Ramos (cell line): ENCODE data around the gene FAM153A.
"Not testable (repeated sequence)": the region's sequence is repeated elsewhere in the genome, so short reads cannot be mapped to it uniquely, and the experiment has no call there.

ENCODE experiments used
- in situ Hi-C: fragments of 300-500 bp; cut with MboI; formaldehyde crosslinking; loops from one replicate; pipeline ENCODE4 v1.14.3; 2022; ENCODE audit warnings: low sequenced_read_pairs; ENCODE audit not compliant: unreplicated experiment

FAM153A gene

DNA sequence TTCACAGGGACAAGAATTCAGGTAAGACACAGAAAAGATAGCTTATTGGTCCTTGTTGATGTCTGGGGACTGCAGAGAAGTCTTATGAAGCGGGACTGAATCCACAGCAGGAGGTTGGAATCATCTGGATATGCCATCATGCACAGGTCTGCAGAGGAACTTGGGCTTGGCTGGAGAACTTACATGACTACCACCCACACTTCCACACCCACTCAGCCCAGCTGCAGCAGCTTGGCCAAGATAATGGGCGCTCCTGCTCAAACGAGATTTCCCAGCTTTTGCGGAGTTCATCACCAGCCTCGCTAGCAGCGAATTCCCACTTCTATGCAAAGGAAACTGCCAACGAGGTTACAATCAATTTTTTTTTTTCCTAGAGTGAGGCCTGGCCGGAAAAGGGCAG is 21.7 kb downstream of the FAM153A start:
- in situ Hi-C loops: not testable (repeated sequence)

DNA sequence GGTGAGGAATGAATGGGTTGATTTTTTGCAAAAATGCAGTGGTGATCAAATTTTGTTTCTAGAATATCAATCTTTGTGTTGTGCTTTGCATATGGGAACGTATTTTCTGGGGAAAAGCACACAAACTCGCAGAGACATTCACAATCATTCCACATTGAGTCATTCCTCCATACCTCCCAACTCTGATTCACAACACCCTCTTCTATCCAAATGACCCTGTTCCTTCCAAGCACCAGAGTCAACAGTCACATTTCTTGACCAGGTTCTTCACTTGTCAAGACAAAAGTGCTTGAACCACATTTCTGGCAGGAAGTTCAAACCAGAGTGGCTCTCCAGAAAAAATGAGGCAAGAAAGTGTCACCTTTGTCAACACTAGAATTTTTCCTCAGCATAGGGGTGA is 35.3 kb downstream of the FAM153A start:
- in situ Hi-C loops: not testable (repeated sequence)

DNA sequence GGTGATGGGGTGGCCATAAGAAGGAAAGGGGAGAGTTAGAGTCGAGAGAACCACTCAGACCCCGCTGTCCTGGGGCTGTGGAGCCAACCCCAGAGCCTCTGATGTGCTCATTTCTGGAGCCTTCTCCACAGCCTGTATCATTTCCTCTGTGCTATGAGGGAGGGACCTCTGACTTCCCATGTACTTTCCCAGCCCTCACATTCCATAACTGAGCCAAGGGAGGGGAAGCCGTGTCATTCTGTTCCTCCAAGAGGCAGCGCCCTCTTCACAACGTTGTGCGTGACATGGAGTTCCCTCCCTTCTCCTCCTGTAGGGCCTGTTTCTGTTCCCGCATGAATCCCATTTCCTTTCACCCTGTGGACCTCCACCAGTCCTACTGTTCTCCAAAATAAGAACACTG is 57.8 kb downstream of the FAM153A start:
- in situ Hi-C loops: not testable (repeated sequence)

DNA sequence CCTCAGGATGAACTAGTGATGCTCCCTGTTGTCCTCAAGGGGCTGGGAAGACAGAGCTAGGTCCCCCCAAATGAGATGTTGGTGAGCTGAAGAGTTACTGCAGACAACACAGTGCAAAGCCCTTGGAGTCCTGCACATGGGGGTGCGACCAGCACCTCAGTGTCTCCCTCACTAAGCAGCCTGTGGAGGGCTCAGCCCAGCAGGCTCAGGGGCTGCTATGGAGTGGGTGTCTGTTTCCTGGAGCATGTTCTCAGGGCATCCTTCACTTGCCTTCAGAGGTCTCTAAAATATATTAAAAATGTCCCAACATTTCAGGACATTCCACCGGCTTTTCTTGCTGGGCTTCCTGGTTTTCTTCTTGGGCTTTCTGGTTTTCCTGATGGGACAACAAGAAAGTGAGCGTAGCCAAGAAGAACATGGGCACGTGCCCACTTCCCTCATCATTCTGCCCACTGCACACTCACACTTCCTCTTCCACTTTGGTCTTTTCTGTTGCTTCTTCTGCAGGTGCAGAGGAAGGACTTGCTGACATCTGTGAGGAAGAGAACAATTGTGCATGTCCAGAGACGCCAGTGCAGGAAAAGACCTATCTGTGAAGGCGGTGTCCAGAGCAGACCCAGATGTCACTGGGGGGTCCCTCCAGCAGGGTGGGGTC is 58.7 kb downstream of the FAM153A start:
- in situ Hi-C loops: not testable (repeated sequence)

DNA sequence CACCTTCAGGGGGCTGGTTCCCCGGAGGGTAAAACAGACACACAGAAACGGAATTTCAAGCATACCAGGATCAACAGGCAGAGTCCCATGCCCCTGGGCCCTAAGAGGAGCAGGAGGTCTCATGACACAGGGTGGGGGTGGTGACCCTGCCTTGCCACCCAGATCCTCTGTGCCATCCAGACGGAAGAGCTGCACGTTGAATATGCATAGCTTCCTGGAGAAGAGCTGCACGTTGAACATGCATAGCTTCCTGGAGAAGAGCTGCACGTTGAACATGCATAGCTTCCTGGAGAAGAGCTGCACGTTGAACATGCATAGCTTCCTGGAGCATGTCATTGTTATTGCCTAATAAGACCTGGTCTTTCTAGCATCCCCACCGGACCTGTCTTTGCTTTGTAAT is 59.9 kb downstream of the FAM153A start:
- in situ Hi-C loops: not testable (repeated sequence)

DNA sequence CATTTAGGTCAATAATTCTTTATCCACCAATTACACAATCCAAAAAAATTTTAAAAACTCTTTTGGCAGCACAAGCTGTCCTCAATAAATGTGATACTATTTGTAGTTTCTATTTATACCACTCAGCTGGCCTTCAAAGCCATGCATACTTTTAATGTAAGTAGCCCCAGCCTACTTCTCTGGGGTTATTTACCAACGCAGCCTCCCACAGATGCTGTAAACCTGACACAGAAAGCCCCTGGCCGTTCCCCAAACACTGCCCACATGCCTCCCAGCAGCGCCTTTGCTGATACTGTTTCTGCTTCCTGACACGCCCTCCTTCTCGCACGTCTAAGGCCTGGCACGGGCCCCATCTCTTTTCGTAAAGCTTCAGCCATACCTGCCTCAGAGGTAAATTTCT is 62.7 kb downstream of the FAM153A start:
- in situ Hi-C loops: not testable (repeated sequence)

DNA sequence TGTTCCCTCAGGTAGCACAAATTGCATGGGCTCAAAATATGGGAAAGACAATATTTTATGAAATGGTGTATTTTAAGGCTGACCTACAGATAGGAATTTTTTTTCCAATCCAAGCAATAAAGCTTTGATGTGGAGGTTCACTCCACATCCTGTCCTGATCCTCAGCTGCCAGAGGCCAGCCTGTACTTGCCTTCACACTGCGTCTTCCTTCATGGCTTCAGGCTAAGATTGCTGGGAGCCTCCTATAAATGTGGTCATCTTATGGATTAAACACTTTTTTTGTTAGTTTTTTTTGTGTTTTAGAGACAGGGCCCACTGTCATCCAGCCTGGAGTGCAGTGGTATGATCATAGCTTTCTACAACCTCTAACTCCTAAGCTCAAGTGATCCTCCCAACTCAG is 67.3 kb downstream of the FAM153A start:
- in situ Hi-C loops: not testable (repeated sequence)

DNA sequence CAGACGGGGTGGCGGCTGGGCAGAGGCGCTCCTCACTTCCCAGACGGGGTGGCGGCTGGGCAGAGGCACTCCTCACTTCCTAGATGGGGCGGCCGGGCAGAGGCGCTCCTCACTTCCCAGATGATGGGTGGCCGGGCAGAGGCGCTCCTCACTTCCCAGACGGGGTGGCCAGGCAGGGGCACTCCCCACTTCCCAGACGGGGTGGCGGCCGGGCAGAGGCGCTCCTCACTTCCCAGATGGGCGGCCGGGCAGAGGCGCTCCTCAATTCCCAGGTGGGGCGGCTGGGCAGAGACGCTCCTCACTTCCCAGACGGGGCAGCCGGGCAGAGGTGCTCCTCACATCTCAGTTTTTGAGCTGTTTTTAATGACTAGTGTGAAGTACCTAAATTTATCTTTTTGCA is 86.6 kb downstream of the FAM153A start:
- in situ Hi-C loops: not testable (repeated sequence)

DNA sequence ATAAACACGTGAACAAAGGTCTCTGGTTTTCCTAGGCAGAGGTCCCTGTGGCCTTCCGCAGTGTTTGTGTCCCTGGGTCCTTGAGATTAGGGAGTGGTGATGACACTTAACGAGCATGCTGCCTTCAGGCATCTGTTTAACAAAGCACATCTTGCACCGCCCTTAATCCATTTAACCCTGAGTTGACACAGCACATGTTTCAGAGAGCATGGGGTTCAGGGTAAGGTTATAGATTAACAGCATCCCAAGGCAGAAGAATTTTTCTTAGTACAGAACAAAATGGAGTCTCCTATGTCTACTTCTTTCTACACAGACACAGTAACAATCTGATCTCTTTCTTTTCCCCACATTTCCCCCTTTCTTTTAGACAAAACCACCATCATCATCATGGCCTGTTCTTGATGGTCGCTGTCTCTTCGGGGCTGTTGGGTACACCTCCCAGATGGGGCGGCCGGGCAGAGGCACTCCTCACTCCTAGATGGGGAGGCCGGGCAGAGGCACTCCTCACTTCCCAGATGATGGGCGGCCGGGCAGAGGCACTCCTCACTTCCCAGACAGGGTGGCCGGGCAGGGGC is 87.3 kb downstream of the FAM153A start:
- in situ Hi-C loops: not testable (repeated sequence)

DNA sequence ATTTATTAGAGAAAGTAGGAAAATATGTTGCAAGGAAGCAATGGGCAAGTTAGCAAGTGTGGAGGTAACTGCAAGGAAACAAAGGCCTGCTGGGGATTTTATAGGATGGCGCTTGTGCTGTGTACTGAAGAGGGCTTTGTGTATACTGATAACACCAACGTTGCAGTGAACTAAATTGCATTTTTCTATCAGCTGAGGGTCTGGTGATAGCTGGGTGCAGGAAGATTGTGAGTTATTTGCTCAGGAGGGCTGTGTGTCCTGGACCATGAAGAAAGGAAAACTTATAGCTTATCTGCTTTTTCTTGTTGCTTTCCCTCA is 88.2 kb downstream of the FAM153A start:
- in situ Hi-C loops: not testable (repeated sequence)

DNA sequence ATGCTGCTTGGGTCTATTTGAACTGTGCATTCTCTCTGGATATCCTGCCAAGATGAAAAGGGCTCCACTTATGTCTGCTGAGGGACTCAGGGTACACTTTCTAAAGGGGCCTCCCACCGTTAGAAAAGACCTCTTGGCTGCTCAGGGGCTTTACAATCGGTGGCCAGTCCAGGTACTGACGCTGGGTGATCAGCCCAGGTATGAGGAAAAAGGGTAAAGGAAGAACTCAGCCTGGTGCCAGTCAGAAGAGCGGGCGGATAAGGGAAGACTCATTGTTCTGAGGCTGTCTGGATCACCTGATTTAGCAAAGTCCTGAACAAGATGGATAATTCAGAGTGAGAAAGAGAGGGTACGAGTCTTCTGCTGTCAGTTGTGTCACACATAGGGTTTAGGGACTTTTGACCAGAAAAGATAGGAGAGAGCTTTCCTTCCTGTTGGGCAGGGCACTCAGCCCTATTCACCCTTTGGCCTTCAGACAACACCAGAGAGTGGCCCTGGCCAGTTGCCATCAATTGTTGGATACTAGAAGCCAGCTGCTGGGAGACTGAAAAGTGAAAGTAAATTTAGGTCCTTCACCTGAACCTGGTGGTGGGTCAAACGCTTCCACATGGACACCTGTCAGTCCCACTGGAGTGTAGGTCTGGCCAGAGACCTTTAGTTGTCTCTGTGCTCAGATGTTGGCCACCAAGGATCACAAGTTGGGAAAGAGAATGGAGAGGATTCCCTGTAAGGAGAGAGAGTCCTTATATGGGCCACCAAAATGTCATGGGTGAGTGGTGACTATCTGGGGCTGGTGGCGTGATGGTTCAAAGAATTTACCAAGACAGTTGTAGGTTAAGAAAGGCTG is 88.8 kb downstream of the FAM153A start:
- in situ Hi-C loops: not testable (repeated sequence)

DNA sequence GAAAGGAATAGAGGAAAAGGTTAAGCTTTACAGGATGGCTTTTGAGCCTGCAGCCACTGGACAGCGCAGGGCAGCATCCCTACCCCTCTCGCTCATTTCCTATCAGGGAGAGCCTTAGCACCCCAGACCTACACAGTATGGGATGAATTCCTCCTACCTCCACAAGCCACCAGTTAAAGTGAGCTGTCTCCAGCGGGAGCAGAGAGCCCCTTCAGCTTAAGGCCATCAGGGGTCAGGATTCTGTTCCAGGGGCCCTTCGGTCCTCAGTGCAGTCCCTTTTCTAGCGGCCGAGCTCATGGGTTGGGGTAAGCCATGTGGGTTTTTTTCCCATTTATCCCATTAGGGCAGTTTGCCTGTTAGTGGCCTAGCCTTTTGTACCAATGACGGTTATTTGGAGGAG is 89.7 kb downstream of the FAM153A start:
- in situ Hi-C loops: not testable (repeated sequence)

DNA sequence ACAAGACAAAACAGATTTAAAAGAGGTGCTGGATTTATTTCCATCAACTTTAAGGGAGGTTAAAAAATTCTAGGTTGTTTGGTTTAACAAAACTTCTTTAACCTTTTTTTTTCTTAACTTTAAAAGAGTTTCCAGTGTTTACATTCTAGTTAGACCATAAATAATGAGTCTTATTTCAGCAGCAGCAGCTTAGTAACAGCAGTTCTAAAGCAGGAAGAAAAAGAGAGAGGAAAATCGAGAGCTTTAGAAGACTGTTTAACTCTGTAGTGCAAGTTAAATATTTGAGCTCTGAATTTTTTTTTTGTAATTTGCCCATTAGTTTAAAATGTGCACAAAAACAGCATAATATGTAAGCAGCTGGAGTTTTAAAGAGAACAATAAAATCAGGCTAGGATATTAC is 90.2 kb downstream of the FAM153A start:
- in situ Hi-C loops: not testable (repeated sequence)

DNA sequence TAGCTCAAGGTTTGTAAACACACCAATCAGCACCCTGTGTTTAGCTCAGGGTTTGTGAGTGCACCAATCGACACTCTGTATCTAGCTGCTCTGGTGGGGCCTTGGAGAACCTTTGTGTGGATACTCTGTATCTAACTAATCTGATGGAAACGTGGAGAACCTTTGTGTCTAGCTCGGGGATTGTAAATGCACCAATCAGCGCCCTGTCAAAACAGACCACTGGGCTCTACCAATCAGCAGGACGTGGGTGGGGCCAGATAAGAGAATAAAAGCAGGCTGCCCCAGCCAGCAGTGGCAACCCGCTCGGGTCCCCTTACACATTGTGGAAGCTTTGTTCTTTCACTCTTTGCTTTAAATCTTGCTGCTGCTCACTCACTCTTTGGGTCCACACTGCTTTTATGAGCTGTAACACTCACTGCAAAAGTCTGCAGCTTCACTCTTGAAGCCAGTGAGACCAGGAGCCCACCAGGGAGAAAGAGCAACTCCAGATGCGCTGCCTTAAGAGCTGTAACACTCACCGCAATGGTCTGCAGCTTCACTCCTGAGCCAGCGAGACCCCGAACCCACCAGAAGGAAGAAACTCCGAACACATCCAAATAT is 93.6 kb downstream of the FAM153A start:
- in situ Hi-C loops: not testable (repeated sequence)

DNA sequence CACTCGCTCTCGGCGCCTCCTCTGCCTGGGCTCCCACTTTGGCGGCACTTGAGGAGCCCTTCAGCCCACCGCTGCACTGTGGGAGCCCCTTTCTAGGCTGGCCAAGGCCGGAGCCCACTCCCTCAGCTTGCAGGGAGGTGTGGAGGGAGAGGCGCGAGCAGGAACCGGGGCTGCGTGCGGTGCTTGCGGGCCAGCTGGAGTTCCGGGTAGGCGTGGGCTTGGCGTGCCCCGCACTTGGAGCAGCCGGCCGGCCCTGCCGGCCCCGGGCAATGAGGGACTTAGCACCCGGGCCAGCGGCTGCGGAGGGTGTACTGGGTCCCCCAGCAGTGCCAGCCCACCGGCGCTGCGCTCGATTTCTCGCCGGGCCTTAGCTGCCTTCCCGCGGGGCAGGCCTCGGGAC is 94.6 kb downstream of the FAM153A start:
- in situ Hi-C loops: not testable (repeated sequence)

DNA sequence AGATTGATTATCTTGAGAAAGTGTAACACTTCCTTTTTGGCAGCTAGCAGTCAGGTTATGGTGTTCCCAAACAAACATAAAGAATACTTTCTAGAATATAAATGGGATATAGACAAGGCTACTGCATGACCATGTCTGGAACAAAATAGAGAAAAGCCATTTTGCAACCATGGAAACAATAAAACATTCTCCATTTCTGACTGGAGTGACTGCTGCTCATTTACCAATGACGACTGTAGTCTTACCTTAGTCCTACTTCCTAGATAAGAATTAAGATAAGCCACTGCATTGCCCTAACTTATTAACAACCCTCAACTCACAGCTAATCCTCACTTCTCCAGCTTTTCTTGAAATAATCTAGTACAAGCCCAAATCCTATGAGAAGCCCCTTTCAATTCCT is 100.8 kb downstream of the FAM153A start:
- in situ Hi-C loops: not testable (repeated sequence)
